ENCODE measurements around the gene COL13A1. TPM values are rescaled to one million over a fixed set of nuclear protein-coding genes. Genes with fewer than 3 reads are reported as not detected.

The COL13A1 gene
- total RNA-seq, 4 donors from 2014 or later = 0.30 to 2.0 (median 0.86) TPM

DNA sequence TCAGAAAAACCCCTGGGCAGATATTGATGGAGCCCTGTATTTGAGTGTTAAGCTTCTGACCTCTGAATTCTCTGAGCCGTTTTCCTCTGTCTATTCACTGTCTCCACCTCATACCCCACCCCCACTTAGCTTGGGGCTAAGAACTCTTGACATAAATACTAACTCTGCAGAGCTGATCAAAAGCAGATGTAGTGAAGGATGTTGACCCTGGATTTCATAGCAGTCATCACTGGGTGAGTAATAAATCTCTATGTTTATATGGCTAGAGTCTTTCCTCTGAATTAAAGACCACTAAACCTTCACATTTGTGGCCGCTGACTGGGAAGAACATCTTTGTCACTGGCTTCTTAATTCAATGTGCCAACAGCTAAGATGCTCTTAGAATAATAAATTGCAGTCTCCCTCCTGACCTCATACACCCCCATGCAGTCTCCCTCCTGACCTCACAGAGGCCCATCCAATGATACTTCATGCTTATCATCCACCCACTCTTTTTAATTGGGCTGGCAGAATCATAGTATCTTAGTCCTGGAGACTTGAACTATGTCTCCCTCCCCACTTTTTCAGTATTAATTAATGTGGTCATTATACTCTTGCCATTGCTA is 172.9 kb downstream of the COL13A1 start:
- no peak overlapping the region for H3K4me3 ChIP-seq
- H3K27ac ChIP-seq = no peak overlapping the region
- DNase-seq (ENCODE audit: low spot score in 2 of 2) = no peak
- no peaks in the 10 kb centered on the region for H3K4me1 ChIP-seq
- no peaks in the 10 kb centered on the region for H3K36me3 ChIP-seq
- H3K9me3 ChIP-seq = peaks cover 0 to 13% (median 2%) of the 10 kb centered on the region in 4 donors
- no peak for TF ChIP-seq POLR2A (IDR thresholded peaks at IDR 0.05)
- TF ChIP-seq, protein P1, sequence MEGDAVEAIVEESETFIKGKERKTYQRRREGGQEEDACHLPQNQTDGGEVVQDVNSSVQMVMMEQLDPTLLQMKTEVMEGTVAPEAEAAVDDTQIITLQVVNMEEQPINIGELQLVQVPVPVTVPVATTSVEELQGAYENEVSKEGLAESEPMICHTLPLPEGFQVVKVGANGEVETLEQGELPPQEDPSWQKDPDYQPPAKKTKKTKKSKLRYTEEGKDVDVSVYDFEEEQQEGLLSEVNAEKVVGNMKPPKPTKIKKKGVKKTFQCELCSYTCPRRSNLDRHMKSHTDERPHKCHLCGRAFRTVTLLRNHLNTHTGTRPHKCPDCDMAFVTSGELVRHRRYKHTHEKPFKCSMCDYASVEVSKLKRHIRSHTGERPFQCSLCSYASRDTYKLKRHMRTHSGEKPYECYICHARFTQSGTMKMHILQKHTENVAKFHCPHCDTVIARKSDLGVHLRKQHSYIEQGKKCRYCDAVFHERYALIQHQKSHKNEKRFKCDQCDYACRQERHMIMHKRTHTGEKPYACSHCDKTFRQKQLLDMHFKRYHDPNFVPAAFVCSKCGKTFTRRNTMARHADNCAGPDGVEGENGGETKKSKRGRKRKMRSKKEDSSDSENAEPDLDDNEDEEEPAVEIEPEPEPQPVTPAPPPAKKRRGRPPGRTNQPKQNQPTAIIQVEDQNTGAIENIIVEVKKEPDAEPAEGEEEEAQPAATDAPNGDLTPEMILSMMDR (IDR thresholded peaks at IDR 0.05) = no peak
- no peak for TF ChIP-seq EP300 (IDR thresholded peaks at IDR 0.05)
- peaks cover 0 to 4% of the 10 kb centered on the region in 2 donors for H3K27me3 ChIP-seq
- WGBS, 2 donors = 14 to 28% methylated on average over 2 of the region's 2 CpGs

DNA sequence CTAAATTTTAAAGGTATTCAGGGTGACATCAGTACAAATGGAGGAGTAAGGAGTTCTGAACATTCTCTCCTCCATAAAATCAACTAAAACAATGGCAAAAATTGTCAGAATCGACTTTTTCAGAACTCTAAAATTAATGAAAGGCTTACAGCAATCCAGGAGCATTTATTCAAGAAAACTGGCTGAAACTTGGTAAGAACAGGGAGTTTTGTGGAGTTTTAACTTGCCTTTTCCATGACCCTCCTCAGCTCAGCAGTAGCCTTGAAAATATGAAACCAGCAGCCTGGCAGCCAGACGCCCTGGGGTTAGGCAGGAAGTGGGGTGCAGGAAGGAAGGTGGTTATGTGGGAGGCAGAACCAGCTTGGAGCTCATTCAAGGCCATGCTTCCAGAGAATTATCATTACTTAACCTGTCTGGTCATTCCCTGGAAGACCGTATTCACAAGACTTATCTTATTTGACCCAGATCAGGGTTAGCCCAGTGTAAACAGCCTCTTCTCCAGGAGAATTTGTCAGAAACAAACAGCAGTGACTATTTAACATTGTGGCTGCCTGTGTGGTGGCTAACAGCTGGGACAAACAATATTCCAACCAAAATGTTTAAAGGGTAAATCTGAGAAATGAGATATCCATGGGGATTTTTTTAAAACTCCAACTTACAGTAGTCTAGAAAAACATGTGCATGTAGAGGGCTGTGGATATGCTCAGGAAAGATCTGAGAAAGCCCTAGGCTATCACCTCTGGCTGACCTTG is 175.3 kb downstream of the COL13A1 start:
- DNase-seq (ENCODE audit: low spot score in 2 of 2) = no peak
- Histone ChIP-seq H3K4me3 (no peak overlapping the region), H3K27ac (no peak overlapping the region), H3K9me3 (peaks cover 0 to 36% (median 2%) of the 10 kb centered on the region in 4 donors), H3K36me3 (no peaks in the 10 kb centered on the region), H3K27me3 (no peaks in the 10 kb centered on the region), H3K4me1 (no peaks in the 10 kb centered on the region)
- WGBS, 2 donors = 59 to 70% methylated on average over 3 of the region's 3 CpGs
- TF ChIP-seq EP300 (IDR thresholded peaks at IDR 0.05) (no peak), POLR2A (IDR thresholded peaks at IDR 0.05) (no peak)
- TF ChIP-seq, protein P1 (IDR thresholded peaks at IDR 0.05) = no peak

DNA sequence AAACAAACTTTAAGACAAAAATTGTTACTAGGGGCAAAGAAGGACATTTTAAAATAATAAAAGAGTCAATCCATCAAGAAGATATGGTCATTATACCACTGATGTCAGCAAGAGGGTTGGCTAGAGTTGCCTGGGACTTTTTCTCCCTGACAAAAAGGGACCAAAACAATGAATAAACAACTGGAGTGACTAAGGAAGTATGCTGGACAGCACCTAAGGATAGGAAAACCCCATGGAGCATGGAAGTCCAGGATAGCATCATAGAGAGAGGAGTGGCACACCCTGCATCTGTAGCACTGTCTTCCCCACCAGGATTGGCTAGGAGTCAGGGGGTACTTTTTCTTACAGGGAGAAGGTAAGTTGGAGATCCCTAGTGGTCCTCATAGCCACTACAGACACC is 177.5 kb downstream of the COL13A1 start:
- H3K4me3 ChIP-seq = no peak overlapping the region
- no peak for DNase-seq (ENCODE audit: low spot score in 2 of 2)
- H3K9me3 ChIP-seq = peaks cover 0 to 43% (median 2%) of the 10 kb centered on the region in 4 donors
- H3K4me1 ChIP-seq = no peaks in the 10 kb centered on the region
- H3K36me3 ChIP-seq = no peaks in the 10 kb centered on the region
- H3K27me3 ChIP-seq = no peaks in the 10 kb centered on the region
- TF ChIP-seq, protein P1 (IDR thresholded peaks at IDR 0.05) = no peak
- no peak for TF ChIP-seq POLR2A (IDR thresholded peaks at IDR 0.05)
- TF ChIP-seq EP300 (IDR thresholded peaks at IDR 0.05) = no peak
- no peak overlapping the region for H3K27ac ChIP-seq

DNA sequence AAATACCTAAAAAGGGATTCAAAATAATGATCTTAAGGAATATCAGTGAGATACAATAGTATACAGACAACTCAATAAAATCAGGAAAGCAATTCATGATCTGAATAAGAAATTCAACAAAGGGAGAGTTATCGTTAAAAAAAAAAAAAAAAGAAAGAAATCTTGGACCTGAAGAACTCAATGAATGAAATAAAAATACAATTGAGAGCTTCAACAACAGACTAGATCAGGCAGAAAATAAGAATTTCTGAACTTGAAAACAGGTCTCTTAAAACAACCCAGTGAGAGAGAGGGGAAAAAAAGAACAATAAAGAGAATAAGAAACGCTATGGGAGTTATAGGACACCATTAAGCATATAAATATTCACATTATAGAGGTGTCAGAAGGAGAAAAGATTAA is 179.0 kb downstream of the COL13A1 start:
- 88 to 94% methylated on average over 2 of the region's 2 CpGs for WGBS, 2 donors
- Histone ChIP-seq H3K9me3 (peaks cover 0 to 43% (median 2%) of the 10 kb centered on the region in 4 donors), H3K27ac (no peak overlapping the region), H3K4me3 (no peak overlapping the region), H3K27me3 (no peaks in the 10 kb centered on the region), H3K4me1 (no peaks in the 10 kb centered on the region), H3K36me3 (no peaks in the 10 kb centered on the region)
- no peak for DNase-seq (ENCODE audit: low spot score in 2 of 2)
- TF ChIP-seq, protein P1 (IDR thresholded peaks at IDR 0.05) = no peak
- TF ChIP-seq POLR2A (IDR thresholded peaks at IDR 0.05) (no peak), EP300 (IDR thresholded peaks at IDR 0.05) (no peak)

DNA sequence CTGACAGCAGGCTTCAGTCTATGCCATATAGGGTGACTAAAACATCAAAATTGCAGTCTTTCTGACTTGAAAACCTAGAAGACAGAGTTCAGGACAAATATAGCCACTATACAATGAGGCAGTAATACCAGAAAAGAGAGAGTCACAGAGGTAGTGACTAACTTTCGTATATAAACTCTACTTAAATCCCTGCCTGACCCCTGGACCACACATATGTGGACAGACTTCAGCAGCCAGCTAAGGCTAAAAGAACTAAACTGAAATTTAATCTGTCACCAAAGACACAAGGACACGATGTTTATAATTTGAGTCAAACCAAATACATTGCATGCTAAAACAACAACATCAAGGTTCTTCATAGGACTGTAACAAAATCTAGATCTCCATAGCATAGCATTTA is 186.4 kb downstream of the COL13A1 start:
- no peak overlapping the region for H3K27ac ChIP-seq
- TF ChIP-seq POLR2A (IDR thresholded peaks at IDR 0.05) (no peak), EP300 (IDR thresholded peaks at IDR 0.05) (no peak)
- TF ChIP-seq, protein P1 (IDR thresholded peaks at IDR 0.05) = no peak
- 43 to 51% methylated on average over 2 of the region's 2 CpGs for WGBS, 2 donors
- no peak for DNase-seq (ENCODE audit: low spot score in 2 of 2)
- no peaks in the 10 kb centered on the region for H3K36me3 ChIP-seq
- no peak overlapping the region for H3K4me3 ChIP-seq
- no peaks in the 10 kb centered on the region for H3K4me1 ChIP-seq
- H3K9me3 ChIP-seq = no peaks in the 10 kb centered on the region
- no peaks in the 10 kb centered on the region for H3K27me3 ChIP-seq
